Osteoblast (primary cell): ENCODE measurements around the gene TNFAIP8. TPM values are rescaled to one million over a fixed set of nuclear protein-coding genes. Genes with fewer than 3 reads are reported as not detected.

ENCODE experiments used
- DNase-seq: peaks from one replicate; pipeline ENCODE4 v3.0.0; 2011; ENCODE audit warnings: low spot score, mixed read lengths; ENCODE audit not compliant: insufficient read length; ENCODE audit errors: missing footprints
- H2AFZ ChIP-seq: 2 replicates; pipeline ENCODE4 v1.6.0; 2011; ENCODE audit warnings: mild to moderate bottlenecking, low read length
- H3K27ac ChIP-seq: 2 replicates; pipeline ENCODE4 v1.5.1; 2011; ENCODE audit warnings: mild to moderate bottlenecking, low read depth, low read length, moderate library complexity
- H3K27me3 ChIP-seq: 2 replicates; pipeline ENCODE4 v1.6.0; 2012; ENCODE audit warnings: mild to moderate bottlenecking, control low read depth, inconsistent platforms, low read length, moderate library complexity; ENCODE audit not compliant: insufficient read depth
- H3K36me3 ChIP-seq: 2 replicates; pipeline ENCODE4 v1.5.1; 2011; ENCODE audit warnings: mild to moderate bottlenecking, low read length, control low read depth, moderate library complexity; ENCODE audit not compliant: insufficient read depth
- H3K4me1 ChIP-seq: 2 replicates; pipeline ENCODE4 v1.5.1; 2011; ENCODE audit warnings: mild to moderate bottlenecking, low read length, control low read depth, moderate library complexity; ENCODE audit not compliant: insufficient read depth
- H3K4me2 ChIP-seq: 2 replicates; pipeline ENCODE4 v1.6.0; 2011; ENCODE audit warnings: mild to moderate bottlenecking, low read length; ENCODE audit not compliant: insufficient read depth
- H3K4me3 ChIP-seq: fragments of 200-600 bp; sonication (generic); 3 replicates; pipeline ENCODE4 v1.5.1; 2012; ENCODE audit warnings: mild to moderate bottlenecking, low read length, inconsistent platforms; ENCODE audit not compliant: insufficient read depth
- H3K79me2 ChIP-seq: 2 replicates; pipeline ENCODE4 v1.6.0; 2012; ENCODE audit warnings: mild to moderate bottlenecking, low read length, control low read depth, inconsistent platforms; ENCODE audit not compliant: insufficient read depth
- H3K9me3 ChIP-seq: 2 replicates; pipeline ENCODE4 v1.5.1; 2011; ENCODE audit warnings: low read depth, low read length, control low read depth
- H4K20me1 ChIP-seq: 2 replicates; pipeline ENCODE4 v1.6.0; 2012; ENCODE audit warnings: mild to moderate bottlenecking, low read length, control low read depth; ENCODE audit not compliant: insufficient read depth
- CTCF ChIP-seq: IDR thresholded peaks from 2 replicates; pipeline ENCODE4 v1.5.1; 2011; ENCODE audit warnings: mild to moderate bottlenecking, low read depth, low read length, moderate library complexity; ENCODE audit errors: extremely low read depth
- total RNA-seq: library from RNA; depleted of rRNA; stranded (reverse); fragments of >200 nt; gene quantifications from 2 replicates; pipeline ENCODE4 v1.2.3, GENCODE V29; 2012

The TNFAIP8 gene
- total RNA-seq, 1 donor: 23.2 TPM

- Histone ChIP-seq H3K9me3 (no peaks in the 10 kb centered on the region), H3K79me2 (peaks cover 23% of the 10 kb centered on the region), H4K20me1 (no peaks in the 10 kb centered on the region), H3K27me3 (no peaks in the 10 kb centered on the region), H3K36me3 (no peaks in the 10 kb centered on the region), H3K4me3 (no peak overlapping the region), H3K27ac (no peak overlapping the region), H2AFZ (no peak overlapping the region), H3K4me1 (peaks cover 14% of the 10 kb centered on the region), H3K4me2 (no peak overlapping the region)
- TF ChIP-seq CTCF: no peak
- no peak for DNase-seq
Measured at GRCh38 chr5:119385136-119385535, 29.3 kb downstream of the TNFAIP8 start.

- no peak for DNase-seq
- H3K27ac ChIP-seq: no peak overlapping the region
- no peaks in the 10 kb centered on the region for H4K20me1 ChIP-seq
- H3K4me1 ChIP-seq: peaks cover 15% of the 10 kb centered on the region
- H3K27me3 ChIP-seq: no peaks in the 10 kb centered on the region
- H3K36me3 ChIP-seq: no peaks in the 10 kb centered on the region
- no peak overlapping the region for H3K4me3 ChIP-seq
- H3K79me2 ChIP-seq: peaks cover 23% of the 10 kb centered on the region
- no peaks in the 10 kb centered on the region for H3K9me3 ChIP-seq
- TF ChIP-seq CTCF: no peak
- H2AFZ ChIP-seq: no peak overlapping the region
- H3K4me2 ChIP-seq: no peak overlapping the region
Measured at GRCh38 chr5:119385536-119386128, 29.8 kb downstream of the TNFAIP8 start.

GRCh38 chr5:119386596-119387344 lies 31.0 kb downstream of the TNFAIP8 start:
- Histone ChIP-seq H3K4me2 (no peak overlapping the region), H3K4me3 (no peak overlapping the region), H2AFZ (no peak overlapping the region), H3K27ac (no peak overlapping the region), H3K27me3 (no peaks in the 10 kb centered on the region), H3K4me1 (peaks cover 15% of the 10 kb centered on the region), H4K20me1 (no peaks in the 10 kb centered on the region), H3K79me2 (peaks cover 23% of the 10 kb centered on the region), H3K36me3 (no peaks in the 10 kb centered on the region), H3K9me3 (no peaks in the 10 kb centered on the region)
- no peak for TF ChIP-seq CTCF
- DNase-seq: peak; percentile 14

- H3K4me2 ChIP-seq: no peak overlapping the region
- H3K4me1 ChIP-seq: peaks cover 19% of the 10 kb centered on the region
- no peak for TF ChIP-seq CTCF
- H3K27me3 ChIP-seq: no peaks in the 10 kb centered on the region
- H2AFZ ChIP-seq: no peak overlapping the region
- H3K9me3 ChIP-seq: no peaks in the 10 kb centered on the region
- DNase-seq: no peak
- H3K4me3 ChIP-seq: no peak overlapping the region
- no peaks in the 10 kb centered on the region for H3K36me3 ChIP-seq
- peaks cover 23% of the 10 kb centered on the region for H3K79me2 ChIP-seq
- H3K27ac ChIP-seq: no peak overlapping the region
- H4K20me1 ChIP-seq: no peaks in the 10 kb centered on the region
Measured at GRCh38 chr5:119387945-119388618, 32.3 kb downstream of the TNFAIP8 start.
